K562 (cell line): Measurements from ENCODE around the gene CHCHD4.

ENCODE experiments used
- BRD4 ChIP-seq: fragments of 200-600 bp; sonication (generic); IDR thresholded peaks from 2 replicates; pipeline ENCODE4 v1.6.1; 2017; ENCODE audit warnings: inconsistent platforms
- GTF2F1 ChIP-seq: IDR thresholded peaks from 2 replicates; pipeline ENCODE4 v1.6.1; 2011; ENCODE audit warnings: low read depth, low read length, improper control_type of control experiment
- IRF1 ChIP-seq: sonication (generic); formaldehyde crosslinking; IDR thresholded peaks from 2 replicates; pipeline ENCODE4 v1.8.0; 2022; ENCODE audit warnings: missing genetic modification reagents, mild to moderate bottlenecking, borderline replicate concordance
- SMARCA5 ChIP-seq: fragments of 450-650 bp; IDR thresholded peaks from 2 replicates; pipeline ENCODE4 v1.6.1; 2016
- TFE3 ChIP-seq: fragments of 450-650 bp; formaldehyde crosslinking; IDR thresholded peaks from 2 replicates; pipeline ENCODE4 v1.4.0; 2020; ENCODE audit warnings: mild to moderate bottlenecking, mixed read lengths
- ZBTB40 ChIP-seq, 2 experiments: fragments of 450-650 bp in 1 of 2; sonication (generic) in 1 of 2; formaldehyde crosslinking in 1 of 2; IDR thresholded peaks; 2 replicates each; pipeline versions ENCODE4 v1.7.1 to v1.9.0; 2016 to 2022; ENCODE audit warnings: inconsistent platforms in 1 of 2, mild to moderate bottlenecking in 1 of 2, missing genetic modification reagents in 1 of 2
- ZBTB7A ChIP-seq: IDR thresholded peaks from 2 replicates; pipeline ENCODE4 v1.6.1; 2011; ENCODE audit warnings: low read depth, mild to moderate bottlenecking, low read length, moderate library complexity, borderline replicate concordance; ENCODE audit not compliant: control insufficient read depth
- ZKSCAN1 ChIP-seq: fragments of 150-350 bp; IDR thresholded peaks from 2 replicates; pipeline ENCODE4 v1.6.1; 2016; ENCODE audit warnings: low read depth, low read length
- ZNF282 ChIP-seq: sonication (generic); formaldehyde crosslinking; IDR thresholded peaks from 2 replicates; pipeline ENCODE4 v1.8.1; 2023; ENCODE audit warnings: missing genetic modification reagents

DNA sequence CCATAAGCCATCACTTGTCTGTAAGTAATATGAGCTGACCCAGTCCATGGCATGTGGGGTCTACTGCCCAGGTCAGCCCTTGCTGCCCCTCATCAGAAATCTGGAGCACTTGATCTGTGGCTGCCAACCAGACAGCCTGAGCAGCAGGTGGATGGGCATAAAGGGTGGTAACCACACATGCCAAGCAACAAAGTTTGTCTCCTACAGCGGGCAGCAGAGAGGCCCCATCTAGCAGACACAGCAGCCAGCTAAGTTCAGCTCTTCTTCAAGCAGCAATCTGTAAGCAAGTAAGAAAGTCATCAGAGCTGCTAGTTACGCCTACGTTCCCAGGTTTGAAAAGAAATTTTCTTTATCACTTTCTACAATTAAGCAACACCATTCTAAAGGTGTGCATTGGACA lies 27.9 kb downstream of the CHCHD4 start:
- TF ChIP-seq ZKSCAN1 (no peak), GTF2F1 (no peak), ZBTB7A (no peak), ZBTB40 (IDR thresholded peaks at IDR 0.05) (no peak), ZBTB40 (CRISPR knock-in tag; IDR thresholded peaks at IDR 0.05) (no peak), TFE3 (CRISPR knock-in tag) (no peak), IRF1 (no peak), BRD4 (no peak), ZNF282 (CRISPR knock-in tag) (no peak), SMARCA5 (no peak)
